ENCODE measurements around the gene REL. TPM values are rescaled to one million over a fixed set of nuclear protein-coding genes. Genes with fewer than 3 reads are reported as not detected.
"Not testable (repeated sequence)": the region's sequence is repeated elsewhere in the genome, so short reads cannot be mapped to it uniquely, and the experiment has no call there.

REL gene
- total RNA-seq, 1 experiment from 2014 or later: 10.0 TPM

DNA sequence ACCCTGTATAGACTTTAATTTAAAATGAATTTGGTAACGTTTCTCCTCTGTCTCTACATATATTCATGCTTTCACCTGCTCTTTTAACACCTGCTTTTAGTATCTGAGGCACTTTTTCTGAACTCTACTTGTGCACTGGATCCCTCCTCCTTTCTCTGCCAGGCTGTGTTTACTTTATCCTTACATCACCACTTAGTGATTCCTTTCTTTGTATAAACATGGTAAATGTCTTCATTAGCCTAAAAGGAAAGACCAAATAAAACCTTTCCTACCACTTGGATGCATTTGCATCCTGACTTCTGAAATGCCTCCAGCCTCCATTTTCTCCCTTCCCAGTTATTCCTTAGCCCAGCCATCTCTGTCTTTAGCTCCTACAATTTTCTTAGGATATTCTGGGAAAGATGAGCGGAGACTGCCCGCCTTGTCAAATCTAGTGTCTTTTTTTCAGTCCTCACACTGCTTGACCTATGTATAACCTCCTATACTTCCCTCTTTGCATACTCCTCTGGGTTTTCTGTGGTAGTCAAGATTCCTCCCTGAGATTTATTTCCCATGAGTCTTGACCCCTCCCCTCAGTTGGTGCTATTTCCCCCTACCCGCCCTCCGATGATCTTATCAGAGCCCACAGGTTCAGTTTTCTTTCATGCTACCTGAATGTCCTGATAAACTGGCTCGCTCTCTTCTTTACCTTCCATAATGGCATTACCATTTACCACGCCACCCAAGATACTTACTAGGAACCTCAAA lies 44.8 kb downstream of the REL start:
- no peak overlapping the region for H3K4me3 ChIP-seq (ENCODE audit: low read depth in 2 of 2, low read length in 2 of 2)
- H3K27me3 ChIP-seq (ENCODE audit: control insufficient read depth, insufficient read depth, low read length): no peaks in the 10 kb centered on the region
- no peak overlapping the region for H3K27ac ChIP-seq (ENCODE audit: low read length)
- CTCF ChIA-PET: interaction anchor here (0.6 kb wide), 1 partner anchor 272 kb away, joined by 4 read pairs; no protein-coding TSS in a partner anchor
- BruUV-seq (replicated peaks): no TSS peak
- in situ Hi-C loops (cut with HindIII; ENCODE audit: low pct_unique_long_range_greater_than_20kb, low sequenced_read_pairs) (no loop called here), intact Hi-C loops (cut with micrococcal nuclease; ENCODE audit: unreplicated experiment) (no loop called here)
- TF ChIP-seq REST (IDR thresholded peaks at IDR 0.05; ENCODE audit: insufficient read depth in 1 of 2, low read depth in 2 of 2, low read length in 1 of 2) (no peak), CTCF (IDR thresholded peaks at IDR 0.05) (no peak), TCF7L2 (IDR thresholded peaks at IDR 0.05; ENCODE audit: low read depth, low read length) (no peak), POLR2AphosphoS5 (IDR thresholded peaks at IDR 0.05; ENCODE audit: low read depth, low read length) (no peak), SIN3A (IDR thresholded peaks at IDR 0.05; ENCODE audit: borderline replicate concordance, insufficient read depth, low read depth, low read length) (no peak)
- DNase-seq (ENCODE audit: low read depth, low spot score) (no peak), ATAC-seq (no peak)
- H3K36me3 ChIP-seq (ENCODE audit: control insufficient read depth, insufficient read depth, low read length): peaks cover 11% of the 10 kb centered on the region; the same call in 1 of the 2 replicates
- no peaks in the 10 kb centered on the region for H3K4me1 ChIP-seq (ENCODE audit: control insufficient read depth, insufficient read depth, low read length)
- H3K9me3 ChIP-seq (ENCODE audit: control insufficient read depth, insufficient read depth, low read depth, low read length): no peaks in the 10 kb centered on the region
- POLR2A ChIA-PET: no interaction called here

DNA sequence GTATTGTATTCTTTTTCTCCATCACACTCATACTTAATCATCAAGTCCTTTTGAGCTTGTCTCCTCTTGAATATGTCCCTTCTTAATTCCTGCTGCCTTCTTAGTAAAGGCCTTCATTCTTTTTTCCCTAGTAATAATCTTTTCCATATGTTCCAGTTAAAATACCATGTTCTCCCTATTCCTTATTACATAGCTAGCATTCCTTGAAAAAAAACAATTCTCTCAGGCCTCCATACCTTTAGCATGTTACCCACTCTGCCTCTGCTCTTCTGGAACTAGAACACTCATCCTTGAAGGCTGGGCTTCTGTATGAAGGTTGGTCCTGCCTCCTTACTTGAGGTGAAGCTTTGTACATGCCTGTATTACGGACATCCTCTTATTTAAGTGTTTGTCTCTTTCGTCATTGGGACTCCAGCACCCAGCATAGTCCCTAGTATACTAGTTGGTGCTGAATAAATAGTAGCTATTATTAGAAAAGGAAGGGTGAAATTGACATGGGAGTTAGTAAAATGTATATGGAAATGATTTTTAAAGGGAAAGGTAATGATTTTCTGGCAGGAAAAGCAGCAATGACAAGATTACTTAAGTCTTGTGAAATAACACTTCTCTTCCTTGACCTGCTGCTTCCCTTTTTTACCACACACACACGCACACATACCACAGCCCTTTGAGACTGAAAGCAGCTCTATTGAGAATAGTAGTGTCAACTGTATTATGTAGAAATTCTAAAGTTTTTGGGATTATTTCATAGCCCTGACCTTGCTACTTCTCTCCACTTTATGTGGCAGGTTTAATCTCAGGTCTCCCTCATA lies 45.6 kb downstream of the REL start:
- no peak for ATAC-seq
- H3K4me1 ChIP-seq (ENCODE audit: control insufficient read depth, insufficient read depth, low read length): no peaks in the 10 kb centered on the region
- intact Hi-C loops (cut with micrococcal nuclease; ENCODE audit: unreplicated experiment) (no loop called here), in situ Hi-C loops (cut with HindIII; ENCODE audit: low pct_unique_long_range_greater_than_20kb, low sequenced_read_pairs) (no loop called here)
- POLR2A ChIA-PET: no interaction called here
- CTCF ChIA-PET: no interaction called here
- no peak overlapping the region for H3K4me3 ChIP-seq (ENCODE audit: low read depth in 2 of 2, low read length in 2 of 2)
- DNase-seq (ENCODE audit: low read depth, low spot score): no peak
- no TSS peak for BruUV-seq (replicated peaks)
- peaks cover 5% of the 10 kb centered on the region; the same call in 1 of the 2 replicates for H3K36me3 ChIP-seq (ENCODE audit: control insufficient read depth, insufficient read depth, low read length)
- no peaks in the 10 kb centered on the region for H3K9me3 ChIP-seq (ENCODE audit: control insufficient read depth, insufficient read depth, low read depth, low read length)
- H3K27me3 ChIP-seq (ENCODE audit: control insufficient read depth, insufficient read depth, low read length): no peaks in the 10 kb centered on the region
- no peak for TF ChIP-seq TCF7L2 (IDR thresholded peaks at IDR 0.05; ENCODE audit: low read depth, low read length)
- no peak for TF ChIP-seq SIN3A (IDR thresholded peaks at IDR 0.05; ENCODE audit: borderline replicate concordance, insufficient read depth, low read depth, low read length)
- no peak for TF ChIP-seq REST (IDR thresholded peaks at IDR 0.05; ENCODE audit: insufficient read depth in 1 of 2, low read depth in 2 of 2, low read length in 1 of 2)
- no peak for TF ChIP-seq CTCF (IDR thresholded peaks at IDR 0.05)
- no peak for TF ChIP-seq POLR2AphosphoS5 (IDR thresholded peaks at IDR 0.05; ENCODE audit: low read depth, low read length)
- no peak overlapping the region for H3K27ac ChIP-seq (ENCODE audit: low read length)

GRCh38 chr2:60932061-60932460 lies 50.7 kb downstream of the REL start:
- H3K9me3 ChIP-seq (ENCODE audit: control insufficient read depth, insufficient read depth, low read depth, low read length); DNase-seq (ENCODE audit: low read depth, low spot score); H3K4me1 ChIP-seq (ENCODE audit: control insufficient read depth, insufficient read depth, low read length); in situ Hi-C loops (cut with HindIII; ENCODE audit: low pct_unique_long_range_greater_than_20kb, low sequenced_read_pairs); H3K27ac ChIP-seq (ENCODE audit: low read length); BruUV-seq (replicated peaks); ATAC-seq; intact Hi-C loops (cut with micrococcal nuclease; ENCODE audit: unreplicated experiment); H3K4me3 ChIP-seq (ENCODE audit: low read depth in 2 of 2, low read length in 2 of 2); H3K27me3 ChIP-seq (ENCODE audit: control insufficient read depth, insufficient read depth, low read length); H3K36me3 ChIP-seq (ENCODE audit: control insufficient read depth, insufficient read depth, low read length): not testable (repeated sequence)
- ChIA-PET CTCF (interaction anchor here (0.6 kb wide), 1 partner anchor 177 kb away, joined by 3 read pairs; no protein-coding TSS in a partner anchor), POLR2A (interaction anchor here (0.7 kb wide), 1 partner anchor 161 kb away, joined by 3 read pairs; no protein-coding TSS in a partner anchor)
